MCF 10A (cell line): ENCODE results near the gene ZNF275. TPM values are rescaled to one million over a fixed set of nuclear protein-coding genes. Genes with fewer than 3 reads are reported as not detected.

ENCODE experiments used
- BruUV-seq: library from RNA; stranded (reverse); fragments of 400-500 nt; replicated peaks from 2 replicates; lab custom pipeline; 2021; lab: Mats Ljungman, UMichigan
- CTCF ChIA-PET: fragments of 300-600 bp; sonication (Branson Sonifier 250); formaldehyde crosslinking; extraction: SDS; loops from one replicate; lab custom pipeline; 2021; ENCODE audit warnings: antibody characterized with exemption, inconsistent platforms; lab: Yijun Ruan, JAX
- POLR2A ChIA-PET: fragments of 300-600, 350-650 bp; sonication (Branson Sonifier 250); formaldehyde crosslinking; extraction: SDS; loops from one replicate; lab custom pipeline; 2020; ENCODE audit warnings: antibody characterized with exemption, inconsistent platforms; lab: Yijun Ruan, JAX
- DNase-seq: peaks from one replicate; pipeline ENCODE4 v3.0.0-alpha.2; 2018; ENCODE audit not compliant: unreplicated experiment
- H3K27ac Mint-ChIP-seq: one replicate; pipeline ENCODE4 v1.8.0; 2022; ENCODE audit warnings: mild to moderate bottlenecking, low read depth, mixed read lengths; ENCODE audit not compliant: unreplicated experiment
- H3K27me3 Mint-ChIP-seq: one replicate; pipeline ENCODE4 v1.8.0; 2022; ENCODE audit warnings: mixed read lengths; ENCODE audit not compliant: insufficient read depth, unreplicated experiment
- H3K36me3 Mint-ChIP-seq: one replicate; pipeline ENCODE4 v1.8.0; 2022; ENCODE audit warnings: mild to moderate bottlenecking, moderate library complexity, mixed read lengths; ENCODE audit not compliant: insufficient read depth, unreplicated experiment
- H3K4me1 Mint-ChIP-seq: one replicate; pipeline ENCODE4 v1.8.0; 2022; ENCODE audit warnings: mixed read lengths; ENCODE audit not compliant: insufficient read depth, unreplicated experiment
- H3K4me3 Mint-ChIP-seq: one replicate; pipeline ENCODE4 v1.8.0; 2022; ENCODE audit warnings: mild to moderate bottlenecking, moderate library complexity, mixed read lengths; ENCODE audit not compliant: unreplicated experiment
- H3K9me3 Mint-ChIP-seq: one replicate; pipeline ENCODE4 v1.8.0; 2022; ENCODE audit warnings: mixed read lengths; ENCODE audit not compliant: unreplicated experiment
- intact Hi-C: fragments of 100-400 bp; cut with micrococcal nuclease; formaldehyde crosslinking; loops from 2 replicates; pipeline ENCODE4 v1.14.1; 2022
- total RNA-seq: library from RNA; stranded (reverse); gene quantifications from 2 replicates; pipeline ENCODE4 v1.2.3, GENCODE V29; 2022
- TF ChIP-seq, protein P1 (sequence below): fragments of 200-600 bp; IDR thresholded peaks from one replicate; pipeline ENCODE4 v1.8.0; 2022; ENCODE audit warnings: antibody characterized with exemption, mild to moderate bottlenecking; ENCODE audit not compliant: unreplicated experiment

The ZNF275 gene
- total RNA-seq, 1 experiment from 2014 or later: 10.7 TPM

DNA sequence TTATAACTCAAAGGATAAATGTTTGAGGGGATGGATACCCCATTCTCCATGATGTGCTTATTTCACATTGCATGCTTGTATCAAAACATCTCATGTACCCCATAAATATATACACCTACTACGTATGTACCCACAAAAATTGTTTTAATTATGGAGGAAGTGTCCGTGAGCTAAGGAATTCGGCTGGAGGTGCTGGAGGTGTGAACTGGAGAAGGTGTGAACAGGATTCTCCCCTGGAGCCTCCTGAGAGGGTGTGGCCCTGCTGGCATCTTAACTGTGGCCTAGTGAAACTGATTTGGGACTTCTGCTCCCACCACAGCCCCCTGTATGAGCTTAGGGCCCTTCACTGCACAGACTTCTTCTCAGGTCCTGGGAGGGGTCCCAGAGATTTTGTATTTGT lies 43.8 kb downstream of the ZNF275 start:
- intact Hi-C loops: no loop called here
- no TSS peak for BruUV-seq
- POLR2A ChIA-PET: no interaction called here
- peaks cover 7% of the 10 kb centered on the region for H3K27me3 Mint-ChIP-seq
- H3K4me1 Mint-ChIP-seq: no peaks in the 10 kb centered on the region
- no peaks in the 10 kb centered on the region for H3K9me3 Mint-ChIP-seq
- no peak overlapping the region for H3K4me3 Mint-ChIP-seq
- CTCF ChIA-PET: interaction anchor here (0.9 kb wide), 1 partner anchor 9 kb away, joined by 3 read pairs; no protein-coding TSS in a partner anchor
- no peak overlapping the region for H3K27ac Mint-ChIP-seq
- TF ChIP-seq, protein P1, sequence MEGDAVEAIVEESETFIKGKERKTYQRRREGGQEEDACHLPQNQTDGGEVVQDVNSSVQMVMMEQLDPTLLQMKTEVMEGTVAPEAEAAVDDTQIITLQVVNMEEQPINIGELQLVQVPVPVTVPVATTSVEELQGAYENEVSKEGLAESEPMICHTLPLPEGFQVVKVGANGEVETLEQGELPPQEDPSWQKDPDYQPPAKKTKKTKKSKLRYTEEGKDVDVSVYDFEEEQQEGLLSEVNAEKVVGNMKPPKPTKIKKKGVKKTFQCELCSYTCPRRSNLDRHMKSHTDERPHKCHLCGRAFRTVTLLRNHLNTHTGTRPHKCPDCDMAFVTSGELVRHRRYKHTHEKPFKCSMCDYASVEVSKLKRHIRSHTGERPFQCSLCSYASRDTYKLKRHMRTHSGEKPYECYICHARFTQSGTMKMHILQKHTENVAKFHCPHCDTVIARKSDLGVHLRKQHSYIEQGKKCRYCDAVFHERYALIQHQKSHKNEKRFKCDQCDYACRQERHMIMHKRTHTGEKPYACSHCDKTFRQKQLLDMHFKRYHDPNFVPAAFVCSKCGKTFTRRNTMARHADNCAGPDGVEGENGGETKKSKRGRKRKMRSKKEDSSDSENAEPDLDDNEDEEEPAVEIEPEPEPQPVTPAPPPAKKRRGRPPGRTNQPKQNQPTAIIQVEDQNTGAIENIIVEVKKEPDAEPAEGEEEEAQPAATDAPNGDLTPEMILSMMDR: no peak
- H3K36me3 Mint-ChIP-seq: no peaks in the 10 kb centered on the region
- DNase-seq: no peak

DNA sequence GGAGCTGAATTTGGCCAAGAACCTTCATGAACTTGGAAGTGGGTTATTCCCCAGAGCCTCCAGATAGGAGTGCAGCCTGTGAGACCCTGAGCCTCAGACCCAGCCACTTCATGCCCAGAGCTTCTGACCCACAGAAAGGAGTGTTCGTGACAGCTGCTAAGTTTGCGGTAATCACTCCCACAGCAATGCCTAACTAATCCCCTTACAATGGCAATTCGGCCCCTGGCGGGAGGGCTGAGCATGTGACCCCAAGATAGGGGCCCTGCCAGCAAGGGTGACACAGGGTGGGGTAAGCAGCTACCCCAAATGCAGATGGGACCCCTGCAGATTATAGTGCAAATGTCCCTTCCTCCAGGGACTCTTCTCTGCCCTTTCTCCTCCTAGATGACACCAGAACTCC lies 44.7 kb downstream of the ZNF275 start:
- BruUV-seq: no TSS peak
- intact Hi-C loops: no loop called here
- no peaks in the 10 kb centered on the region for H3K9me3 Mint-ChIP-seq
- no peaks in the 10 kb centered on the region for H3K36me3 Mint-ChIP-seq
- ChIA-PET CTCF (interaction anchor here (0.9 kb wide), 1 partner anchor 8 kb away, joined by 3 read pairs; no protein-coding TSS in a partner anchor), POLR2A (no interaction called here)
- H3K4me3 Mint-ChIP-seq: no peak overlapping the region
- no peak overlapping the region for H3K27ac Mint-ChIP-seq
- no peaks in the 10 kb centered on the region for H3K4me1 Mint-ChIP-seq
- TF ChIP-seq, protein P1: no peak
- DNase-seq: no peak
- no peaks in the 10 kb centered on the region for H3K27me3 Mint-ChIP-seq

DNA sequence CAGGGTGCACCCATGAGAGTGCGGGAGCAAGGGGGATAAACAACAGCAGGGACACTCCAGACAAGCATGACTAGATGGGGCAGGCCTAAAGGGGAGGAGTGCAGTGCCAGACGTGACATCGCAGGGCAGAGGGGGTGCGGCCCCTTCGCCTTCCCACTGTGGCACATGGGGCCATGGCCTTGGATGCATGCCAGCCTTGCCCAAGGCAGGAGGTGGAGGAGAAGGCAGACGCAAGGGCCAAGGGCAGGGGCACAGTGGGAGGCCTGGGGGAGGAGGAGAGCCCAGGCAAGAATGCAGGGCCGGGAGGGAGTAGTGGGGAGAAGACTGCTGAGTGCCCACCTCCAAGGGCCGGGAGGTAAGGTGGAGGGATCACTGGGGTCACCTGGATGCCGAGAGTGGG lies 45.6 kb downstream of the ZNF275 start:
- Mint-ChIP-seq H3K4me3 (no peak overlapping the region), H3K9me3 (no peaks in the 10 kb centered on the region), H3K27ac (peak overlapping the region; percentile 11), H3K36me3 (no peaks in the 10 kb centered on the region), H3K27me3 (no peaks in the 10 kb centered on the region), H3K4me1 (no peaks in the 10 kb centered on the region)
- TF ChIP-seq, protein P1: no peak
- ChIA-PET CTCF (no interaction called here), POLR2A (no interaction called here)
- DNase-seq: no peak
- BruUV-seq: no TSS peak
- intact Hi-C loops: no loop called here

DNA sequence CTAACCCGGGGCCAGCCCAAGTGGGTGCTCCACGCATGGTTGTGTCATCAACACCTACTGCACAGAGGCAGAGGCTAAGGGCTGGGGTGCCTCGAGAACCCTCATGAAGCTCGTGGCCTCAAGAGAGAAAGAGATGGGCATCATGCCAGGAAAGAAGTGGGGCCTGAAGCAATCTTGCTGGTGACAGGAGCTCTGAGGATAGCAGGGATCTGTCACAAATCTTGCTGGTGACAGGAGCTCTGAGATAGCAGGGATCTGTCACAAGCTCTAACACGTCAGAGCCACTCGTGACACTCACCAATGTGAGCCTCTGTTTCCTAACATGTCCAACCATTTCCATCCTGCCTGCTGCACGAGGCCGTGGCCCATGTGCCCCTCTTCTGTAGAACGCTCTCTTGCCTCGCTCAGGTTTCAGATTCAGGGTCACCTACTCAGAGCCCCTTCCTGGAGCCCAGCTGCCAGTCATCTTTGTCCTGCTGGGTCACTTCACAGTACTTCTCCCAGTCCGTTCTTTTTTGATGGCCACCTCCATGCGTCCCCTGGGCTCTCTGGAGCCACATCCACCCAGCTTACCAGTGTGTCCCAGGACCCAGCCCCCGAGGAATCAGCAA lies 46.1 kb downstream of the ZNF275 start:
- ChIA-PET CTCF (interaction anchor here (0.8 kb wide), 1 partner anchor 42 kb away, joined by 5 read pairs; no protein-coding TSS in a partner anchor), POLR2A (no interaction called here)
- H3K27ac Mint-ChIP-seq: no peak overlapping the region
- no peaks in the 10 kb centered on the region for H3K9me3 Mint-ChIP-seq
- H3K4me3 Mint-ChIP-seq: no peak overlapping the region
- DNase-seq: no peak
- intact Hi-C loops: no loop called here
- no peaks in the 10 kb centered on the region for H3K36me3 Mint-ChIP-seq
- BruUV-seq: no TSS peak
- no peaks in the 10 kb centered on the region for H3K4me1 Mint-ChIP-seq
- no peaks in the 10 kb centered on the region for H3K27me3 Mint-ChIP-seq
- TF ChIP-seq, protein P1: no peak
